Adrenal gland (tissue), 12 donors: ENCODE results near the gene ASPHD2. TPM values are rescaled to one million over a fixed set of nuclear protein-coding genes. Genes with fewer than 3 reads are reported as not detected.
A peak's percentile ranks its signal among the peaks of the same experiment; 100 is the strongest.

ENCODE experiments used
- DNase-seq, 7 donors: peaks; one replicate each; pipeline ENCODE4 v3.0.0-alpha.2; 2019 to 2020
- H3K27ac ChIP-seq, 5 donors: fragments of 200-600 bp; sonication (generic) in 4 of 5; 1 replicate in 3 of 5; 2 replicates in 2 of 5; pipeline versions ENCODE4 v1.5.1 to v1.8.0; 2016 to 2020; ENCODE audit warnings: mild to moderate bottlenecking in 1 of 5
- H3K27me3 ChIP-seq: fragments of 200-600 bp; 2 replicates; pipeline ENCODE4 v1.8.0; 2021
- H3K36me3 ChIP-seq, 2 donors: fragments of 200-600 bp; replicated peaks in 1 of 2; 1 replicate in 1 of 2; 2 replicates in 1 of 2; pipeline versions ENCODE4 v1.5.1 to v1.8.0; 2018 to 2022
- H3K4me1 ChIP-seq, 2 donors: fragments of 200-600 bp; replicated peaks in 1 of 2; 1 replicate in 1 of 2; 2 replicates in 1 of 2; pipeline versions ENCODE4 v1.5.1 to v1.8.0; 2018 to 2021
- H3K4me3 ChIP-seq, 4 donors: fragments of 200-600 bp; sonication (generic) in 3 of 4; one replicate each; pipeline ENCODE4 v1.5.1; 2016 to 2018
- H3K9me3 ChIP-seq, 3 donors: fragments of 200-600 bp; sonication (generic) in 1 of 3; replicated peaks in 1 of 3; 1 replicate in 2 of 3; 2 replicates in 1 of 3; pipeline versions ENCODE4 v1.5.1 to v1.8.0; 2016 to 2021
- POLR2A ChIP-seq, 2 donors: fragments of 450-650 bp; IDR thresholded peaks; one replicate each; pipeline ENCODE4 v1.6.1; 2017; ENCODE audit warnings: antibody characterized with exemption in 2 of 2, mild to moderate bottlenecking in 2 of 2, moderate library complexity in 1 of 2
- WGBS, 4 donors: extraction: QIAGEN DNeasy Blood & Tissue Kit in 2 of 4; methylation state at CpG; one replicate each; pipeline versions ENCODE4 v1.1.5 to v1.1.7; 2013 to 2017; 5-methylcytosine and 5-hydroxymethylcytosine counted together
- intact Hi-C, 2 donors: fragments of 100-400 bp; cut with DNase I; formaldehyde crosslinking; loops; one replicate each; pipeline versions ENCODE4 v1.14.1 to v1.15.0; 2022 to 2023
- polyA plus RNA-seq, 3 donors: library from polyadenylated mRNA; stranded (reverse); fragments of 200-250 nt in 2 of 3; fragments of 350-450 nt in 1 of 3; fragmentation: Illumina TruSeq in 1 of 3; extraction: RNeasy Lipid Tissue Mini Kit (QIAGEN cat#74804) in 1 of 3; gene quantifications; one replicate each; pipeline ENCODE4 v1.2.3, GENCODE V29; 2013 to 2014
- total RNA-seq, 9 donors: library from RNA; depleted of rRNA in 4 of 9; stranded (reverse); fragments of >200 nt in 4 of 9; fragments of 120-200 nt in 1 of 9; fragmentation: NEBNext Ultra II Directional in 1 of 9; extraction: Animal tissue kit (Norgen Biotek cat#: 25700) in 1 of 9; gene quantifications; one replicate each; pipeline versions ENCODE4 v1.1.0 to v1.2.4, GENCODE V29; 2013 to 2023
- TF ChIP-seq, protein P1 (sequence below), 6 experiments: fragments of 450-650 bp in 4 of 6; fragments of 200-600 bp in 2 of 6; sonication (generic) in 1 of 6; IDR thresholded peaks; 1 replicate in 5 of 6; 2 replicates in 1 of 6; pipeline versions ENCODE4 v1.5.1 to v1.8.0; 2016 to 2021; ENCODE audit warnings: antibody characterized with exemption in 6 of 6, mild to moderate bottlenecking in 2 of 6, moderate library complexity in 1 of 6
- donor health status: healthy with polysubstance abuse.
- donor health status: Bipolar disorder and iron deficiency.
- donor health status: DM: yes; HTN: yes; CAD: no.
- donor health status: DM: no; HTN: no; CAD: no.
- donor health status: DM: no; HTN: no; CAD: no.
- donor health status: DM: yes; HTN: yes; CAD: no.

The ASPHD2 gene
- total and polyA plus RNA-seq, 12 donors: 0.06 to 1.7 (median 0.45) TPM

DNA sequence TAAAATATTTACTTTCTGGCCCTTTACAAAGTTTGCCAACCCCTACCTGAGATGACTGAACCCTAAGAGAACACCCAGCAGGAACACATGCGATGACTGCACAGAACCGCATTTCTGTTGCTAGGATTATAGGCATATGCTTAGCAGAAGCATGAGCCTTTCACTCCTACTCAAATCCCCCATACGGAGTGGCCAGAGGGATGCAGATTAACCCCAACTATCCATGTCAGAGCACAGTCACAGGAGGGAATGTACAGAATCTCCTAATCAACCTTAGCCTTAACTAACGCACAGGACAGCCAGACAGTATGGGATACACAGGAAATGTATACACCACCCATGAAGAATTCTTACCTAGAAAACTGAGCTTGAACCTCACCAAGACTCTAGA, 48.3 kb downstream of the ASPHD2 start:
- H3K36me3 ChIP-seq: peaks cover 0 to 47% of the 10 kb centered on the region in 2 donors
- H3K27me3 ChIP-seq: no peaks in the 10 kb centered on the region
- no peak for DNase-seq
- H3K27ac ChIP-seq: no peak overlapping the region
- intact Hi-C loops: no loop called here
- H3K4me3 ChIP-seq: no peak overlapping the region
- no peaks in the 10 kb centered on the region for H3K9me3 ChIP-seq
- 41 to 47% (median 43%) methylated on average over 4 of the region's 4 CpGs for WGBS, 4 donors
- no peak for TF ChIP-seq POLR2A (IDR thresholded peaks at IDR 0.05)
- TF ChIP-seq, protein P1, sequence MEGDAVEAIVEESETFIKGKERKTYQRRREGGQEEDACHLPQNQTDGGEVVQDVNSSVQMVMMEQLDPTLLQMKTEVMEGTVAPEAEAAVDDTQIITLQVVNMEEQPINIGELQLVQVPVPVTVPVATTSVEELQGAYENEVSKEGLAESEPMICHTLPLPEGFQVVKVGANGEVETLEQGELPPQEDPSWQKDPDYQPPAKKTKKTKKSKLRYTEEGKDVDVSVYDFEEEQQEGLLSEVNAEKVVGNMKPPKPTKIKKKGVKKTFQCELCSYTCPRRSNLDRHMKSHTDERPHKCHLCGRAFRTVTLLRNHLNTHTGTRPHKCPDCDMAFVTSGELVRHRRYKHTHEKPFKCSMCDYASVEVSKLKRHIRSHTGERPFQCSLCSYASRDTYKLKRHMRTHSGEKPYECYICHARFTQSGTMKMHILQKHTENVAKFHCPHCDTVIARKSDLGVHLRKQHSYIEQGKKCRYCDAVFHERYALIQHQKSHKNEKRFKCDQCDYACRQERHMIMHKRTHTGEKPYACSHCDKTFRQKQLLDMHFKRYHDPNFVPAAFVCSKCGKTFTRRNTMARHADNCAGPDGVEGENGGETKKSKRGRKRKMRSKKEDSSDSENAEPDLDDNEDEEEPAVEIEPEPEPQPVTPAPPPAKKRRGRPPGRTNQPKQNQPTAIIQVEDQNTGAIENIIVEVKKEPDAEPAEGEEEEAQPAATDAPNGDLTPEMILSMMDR (IDR thresholded peaks at IDR 0.05): no peak
- H3K4me1 ChIP-seq: peaks cover 0 to 30% of the 10 kb centered on the region in 2 donors

DNA sequence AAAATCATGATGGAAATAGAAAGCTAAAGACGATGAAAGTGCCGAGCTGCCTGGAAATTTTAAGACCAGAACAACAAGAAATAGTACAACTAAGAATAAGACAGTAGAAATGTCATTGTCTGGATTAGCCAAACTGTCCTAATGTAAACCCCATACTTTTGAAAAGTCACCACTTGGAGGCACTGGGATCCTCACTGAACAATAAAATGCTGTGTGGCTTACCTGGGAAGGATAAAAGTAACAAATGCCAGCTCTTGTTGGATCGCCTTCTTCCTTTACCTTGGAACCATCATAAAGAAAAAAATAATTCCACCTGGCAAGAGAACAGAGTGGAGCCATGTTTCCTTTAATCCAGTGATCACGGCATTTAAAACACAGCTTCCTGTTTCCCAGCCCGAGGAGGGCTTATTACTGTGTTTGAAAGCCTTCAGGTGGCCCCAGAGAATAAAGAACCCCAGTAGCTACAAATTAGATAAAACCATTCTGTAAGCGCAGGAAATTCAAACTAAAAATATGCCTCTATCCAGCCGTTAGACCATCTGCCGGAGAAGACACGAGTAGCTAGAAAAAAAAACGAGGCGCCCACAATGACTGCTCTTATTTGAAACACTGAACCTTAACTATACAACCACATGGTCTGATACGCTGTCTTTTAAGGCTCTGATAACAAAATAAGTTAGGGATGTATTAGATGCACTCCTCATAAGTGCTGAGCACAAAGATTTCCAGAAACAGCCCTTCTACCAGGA, 50.2 kb downstream of the ASPHD2 start:
- Histone ChIP-seq H3K4me1 (peaks cover 7 to 39% of the 10 kb centered on the region in 2 donors), H3K4me3 (peak overlapping the region in 1 of 4 donors; percentile 23)

DNA sequence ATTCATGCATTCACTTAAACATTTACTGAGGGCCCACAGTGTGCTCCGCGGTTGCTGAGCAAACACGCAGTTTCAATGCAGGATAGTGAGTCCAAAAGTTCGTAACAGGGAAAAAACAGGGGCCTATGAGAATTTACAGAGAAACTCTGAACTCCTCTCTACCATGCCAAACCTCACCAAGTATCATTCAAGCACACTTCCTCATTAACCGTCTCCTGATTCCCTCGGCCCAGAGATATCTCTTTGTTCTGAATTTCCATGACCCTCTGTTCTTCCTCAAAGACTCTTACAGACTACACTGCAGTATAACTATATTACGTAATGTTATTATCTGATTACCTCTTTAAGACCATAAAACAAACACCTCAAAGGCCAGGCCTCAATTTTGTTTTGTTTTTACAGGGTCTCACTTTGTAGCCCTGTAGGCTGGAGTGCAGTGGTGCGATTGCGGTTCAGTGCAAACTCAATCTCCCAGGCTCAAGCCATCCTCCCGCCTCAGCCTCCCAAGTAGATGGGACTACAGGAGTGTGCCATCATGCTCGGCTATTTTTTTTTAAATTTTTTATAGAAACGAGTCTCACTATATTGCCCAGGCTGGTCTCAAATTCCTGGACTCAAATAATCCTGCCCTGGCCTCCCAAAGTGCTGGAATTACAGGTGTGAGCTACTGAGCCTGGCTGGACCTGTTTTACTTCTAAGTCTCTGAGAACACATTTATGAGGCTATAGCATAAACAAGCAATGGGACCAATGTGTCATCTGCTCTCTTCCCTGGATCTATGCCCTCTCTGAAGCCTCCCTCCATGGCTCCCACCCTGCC, 50.9 kb downstream of the ASPHD2 start:
- intact Hi-C loops: no loop called here
- H3K9me3 ChIP-seq: no peaks in the 10 kb centered on the region
- H3K4me3 ChIP-seq: peak overlapping the region in 1 of 4 donors; percentile 23
- H3K27ac ChIP-seq: peak overlapping the region in 1 of 5 donors; percentile 40
- H3K27me3 ChIP-seq: no peaks in the 10 kb centered on the region
- WGBS, 4 donors: 75 to 81% (median 76%) methylated on average over 12 of the region's 12 CpGs
- peaks cover 0 to 28% of the 10 kb centered on the region in 2 donors for H3K36me3 ChIP-seq
- TF ChIP-seq, protein P1 (IDR thresholded peaks at IDR 0.05): no peak
- TF ChIP-seq POLR2A (IDR thresholded peaks at IDR 0.05): no peak
- peaks cover 11 to 47% of the 10 kb centered on the region in 2 donors for H3K4me1 ChIP-seq
- DNase-seq: no peak

More for the DNA sequence above, 50.2 kb downstream of the ASPHD2 start:
- H3K27ac ChIP-seq: peak overlapping the region in 1 of 5 donors; percentile 40
- intact Hi-C loops: no loop called here
- H3K36me3 ChIP-seq: peaks cover 0 to 34% of the 10 kb centered on the region in 2 donors
- no peaks in the 10 kb centered on the region for H3K9me3 ChIP-seq
- H3K27me3 ChIP-seq: no peaks in the 10 kb centered on the region
- peak in 1 of 7 donors; percentile 14 for DNase-seq
- no peak for TF ChIP-seq POLR2A (IDR thresholded peaks at IDR 0.05)
- TF ChIP-seq, protein P1 (IDR thresholded peaks at IDR 0.05): no peak
- WGBS, 4 donors: 58 to 62% (median 60%) methylated on average over 12 of the region's 12 CpGs

DNA sequence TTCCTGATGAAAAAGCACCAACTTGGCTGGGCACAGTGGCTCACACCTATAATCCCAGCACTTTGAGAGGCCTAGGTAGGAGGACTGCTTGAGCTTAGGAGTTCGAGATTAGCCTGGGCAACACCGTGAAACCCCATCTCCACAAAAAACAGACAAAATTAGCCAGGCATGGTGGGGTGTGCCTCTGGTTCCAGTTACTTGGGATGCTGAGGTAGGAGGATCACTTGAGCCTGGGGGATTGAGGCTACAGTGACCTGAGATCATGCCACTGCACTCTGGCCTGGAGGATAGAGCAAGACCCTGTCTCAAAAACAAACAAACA, 51.5 kb downstream of the ASPHD2 start:
- no peak for DNase-seq
- no peaks in the 10 kb centered on the region for H3K9me3 ChIP-seq
- H3K27ac ChIP-seq: peak overlapping the region in 1 of 5 donors; percentile 7
- no peaks in the 10 kb centered on the region for H3K27me3 ChIP-seq
- intact Hi-C loops: no loop called here
- no peak for TF ChIP-seq POLR2A (IDR thresholded peaks at IDR 0.05)
- TF ChIP-seq, protein P1 (IDR thresholded peaks at IDR 0.05): no peak
- 81 to 92% (median 90%) methylated on average over 2 of the region's 2 CpGs for WGBS, 4 donors
- no peak overlapping the region for H3K4me3 ChIP-seq
- peaks cover 13 to 53% of the 10 kb centered on the region in 2 donors for H3K4me1 ChIP-seq
- peaks cover 0 to 24% of the 10 kb centered on the region in 2 donors for H3K36me3 ChIP-seq
